ENCODE measurements around the gene MCF2L2.
"Not testable (repeated sequence)": the region's sequence is repeated elsewhere in the genome, so short reads cannot be mapped to it uniquely, and the experiment has no call there.

MCF2L2 gene, protein sequence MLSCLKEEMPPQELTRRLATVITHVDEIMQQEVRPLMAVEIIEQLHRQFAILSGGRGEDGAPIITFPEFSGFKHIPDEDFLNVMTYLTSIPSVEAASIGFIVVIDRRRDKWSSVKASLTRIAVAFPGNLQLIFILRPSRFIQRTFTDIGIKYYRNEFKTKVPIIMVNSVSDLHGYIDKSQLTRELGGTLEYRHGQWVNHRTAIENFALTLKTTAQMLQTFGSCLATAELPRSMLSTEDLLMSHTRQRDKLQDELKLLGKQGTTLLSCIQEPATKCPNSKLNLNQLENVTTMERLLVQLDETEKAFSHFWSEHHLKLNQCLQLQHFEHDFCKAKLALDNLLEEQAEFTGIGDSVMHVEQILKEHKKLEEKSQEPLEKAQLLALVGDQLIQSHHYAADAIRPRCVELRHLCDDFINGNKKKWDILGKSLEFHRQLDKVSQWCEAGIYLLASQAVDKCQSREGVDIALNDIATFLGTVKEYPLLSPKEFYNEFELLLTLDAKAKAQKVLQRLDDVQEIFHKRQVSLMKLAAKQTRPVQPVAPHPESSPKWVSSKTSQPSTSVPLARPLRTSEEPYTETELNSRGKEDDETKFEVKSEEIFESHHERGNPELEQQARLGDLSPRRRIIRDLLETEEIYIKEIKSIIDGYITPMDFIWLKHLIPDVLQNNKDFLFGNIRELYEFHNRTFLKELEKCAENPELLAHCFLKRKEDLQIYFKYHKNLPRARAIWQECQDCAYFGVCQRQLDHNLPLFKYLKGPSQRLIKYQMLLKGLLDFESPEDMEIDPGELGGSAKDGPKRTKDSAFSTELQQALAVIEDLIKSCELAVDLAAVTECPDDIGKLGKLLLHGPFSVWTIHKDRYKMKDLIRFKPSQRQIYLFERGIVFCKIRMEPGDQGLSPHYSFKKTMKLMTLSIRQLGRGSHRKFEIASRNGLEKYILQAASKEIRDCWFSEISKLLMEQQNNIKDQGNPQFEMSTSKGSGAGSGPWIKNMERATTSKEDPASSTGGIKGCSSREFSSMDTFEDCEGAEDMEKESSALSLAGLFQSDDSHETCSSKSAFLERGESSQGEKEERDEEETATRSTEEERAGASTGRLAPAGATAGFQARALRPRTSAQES

DNA sequence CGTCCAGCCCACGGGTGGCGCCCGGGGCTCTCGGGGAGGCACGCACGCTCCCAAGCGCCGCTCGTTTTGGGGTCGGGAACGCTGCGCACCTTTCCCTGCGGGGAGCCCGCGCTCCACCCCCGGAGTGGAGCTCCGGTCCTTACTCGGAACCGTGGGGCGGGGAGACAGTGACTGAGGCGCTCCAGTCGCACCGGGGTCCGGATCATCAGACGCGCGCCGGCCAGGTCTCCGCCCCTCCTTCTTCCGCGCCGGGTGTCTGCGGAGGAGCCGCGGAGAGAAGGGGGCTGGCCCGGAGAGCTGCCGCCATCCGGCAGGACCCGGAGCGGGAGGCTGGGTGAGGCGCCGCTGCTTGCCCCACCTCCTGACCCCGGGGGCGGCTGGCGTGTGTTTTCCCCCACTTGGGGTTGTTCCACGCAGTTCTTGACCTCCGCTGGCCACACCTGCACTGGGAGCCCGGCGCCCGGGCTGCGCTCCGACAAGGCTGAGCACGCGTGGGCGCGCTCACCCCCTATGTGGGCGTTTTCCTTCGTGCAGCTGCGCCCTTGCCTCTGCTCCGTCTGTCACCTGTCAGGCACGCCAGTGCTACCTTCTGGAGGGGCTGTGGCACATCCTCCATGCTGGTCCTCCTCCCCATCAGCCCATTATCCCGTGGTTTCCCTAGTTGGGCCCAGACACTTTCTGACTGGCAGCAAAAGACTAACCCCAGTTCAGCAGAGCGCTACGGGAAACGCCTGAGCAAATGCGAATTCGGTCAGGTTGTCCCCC lies at the start of gene MCF2L2:
Gene MCF2L2 (minus strand): TSS at position 173 of the 765 bp plus-strand sequence. CDS start 642 bp downstream, outside the sequence.
- DNase-seq (ENCODE audit: low read depth, low spot score) = no peak

DNA sequence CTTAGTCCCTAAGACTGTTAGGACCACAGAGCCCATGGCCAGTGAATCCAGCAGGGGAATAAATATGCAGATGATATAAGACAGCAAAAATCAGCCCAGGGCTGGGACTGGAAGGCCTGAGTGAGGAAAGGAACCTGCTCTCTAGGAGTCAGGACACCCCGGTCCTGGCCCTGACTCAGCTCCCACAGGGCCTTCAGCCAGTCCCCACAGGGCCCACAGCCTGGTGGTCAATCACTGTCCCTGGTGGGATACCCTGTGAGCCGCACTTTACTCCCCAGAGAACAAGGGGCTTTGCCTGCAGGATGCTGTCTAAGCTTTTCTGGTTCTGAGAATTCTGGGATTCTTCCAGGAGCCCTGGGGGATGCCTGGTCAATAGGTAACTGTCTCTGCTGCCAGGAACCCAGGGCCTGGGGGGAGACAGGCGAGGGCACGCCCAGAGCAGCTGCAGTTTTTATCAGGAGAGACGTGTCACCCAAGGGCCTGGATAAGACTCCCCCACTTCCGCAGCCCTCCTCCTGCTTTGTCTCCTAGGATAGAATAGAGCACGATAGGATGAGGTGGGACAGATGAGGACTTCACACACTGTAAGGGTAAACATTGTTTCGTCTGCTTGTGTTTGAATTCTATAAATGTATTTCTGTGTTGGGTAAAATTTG lies 49.5 kb upstream of the MCF2L2 start:
- DNase-seq (ENCODE audit: low read depth, low spot score) = no peak

DNA sequence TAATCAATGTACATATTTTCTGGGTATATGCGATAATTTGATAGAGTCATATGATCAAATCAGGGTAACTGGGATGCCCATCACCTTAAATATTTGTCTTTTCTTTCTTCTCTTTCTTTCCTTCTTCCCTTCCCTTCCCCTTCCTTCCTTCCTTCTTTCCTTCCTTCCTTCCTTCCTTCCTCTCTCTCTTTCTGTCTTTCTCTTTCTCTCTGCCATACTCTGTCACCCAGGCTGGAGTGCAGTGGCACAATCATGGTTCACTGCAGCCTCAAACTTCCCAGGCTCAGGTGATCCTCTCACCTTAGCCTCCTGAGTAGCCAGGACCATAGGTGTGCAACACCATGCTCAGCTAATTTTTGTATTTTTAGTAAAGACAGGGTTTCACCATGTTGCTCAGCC lies 47.3 kb upstream of the MCF2L2 start:
- DNase-seq (ENCODE audit: low read depth, low spot score) = not testable (repeated sequence)

DNA sequence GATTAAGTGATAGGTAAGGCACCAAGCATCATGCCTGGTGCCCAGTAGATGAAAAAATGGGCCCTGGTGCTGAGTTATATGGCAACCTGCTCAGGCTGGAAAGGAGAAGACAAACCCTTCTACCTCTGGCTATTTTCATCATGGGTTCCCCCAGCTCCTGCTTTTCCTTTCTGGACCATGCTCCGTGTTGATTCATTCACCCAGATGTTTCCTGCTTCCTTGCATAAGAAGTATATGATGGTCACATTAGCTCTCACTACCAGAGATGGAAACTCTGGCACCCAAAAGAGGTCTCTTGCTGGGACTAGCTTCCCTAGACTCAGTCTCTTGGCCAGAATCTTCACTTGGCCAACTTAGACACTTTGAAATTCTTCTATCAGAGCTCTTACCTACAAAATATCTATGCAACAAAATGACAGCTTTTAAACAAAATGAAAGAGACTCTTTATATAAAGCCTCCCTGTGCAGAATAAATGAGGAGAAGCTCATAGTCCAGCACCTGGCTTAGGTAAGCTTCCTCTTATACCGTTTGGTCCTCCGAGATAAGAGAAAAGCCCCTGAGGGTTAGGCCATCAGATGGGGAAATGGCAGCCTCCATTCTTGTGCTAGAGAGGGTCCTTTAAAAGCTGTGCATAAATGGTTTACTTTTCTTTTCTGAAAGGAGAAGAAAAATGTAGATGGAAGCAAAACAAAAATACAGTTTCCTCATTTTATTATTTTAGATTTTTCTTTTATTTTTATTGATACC lies 46.8 kb upstream of the MCF2L2 start:
- DNase-seq (ENCODE audit: low read depth, low spot score) = no peak

DNA sequence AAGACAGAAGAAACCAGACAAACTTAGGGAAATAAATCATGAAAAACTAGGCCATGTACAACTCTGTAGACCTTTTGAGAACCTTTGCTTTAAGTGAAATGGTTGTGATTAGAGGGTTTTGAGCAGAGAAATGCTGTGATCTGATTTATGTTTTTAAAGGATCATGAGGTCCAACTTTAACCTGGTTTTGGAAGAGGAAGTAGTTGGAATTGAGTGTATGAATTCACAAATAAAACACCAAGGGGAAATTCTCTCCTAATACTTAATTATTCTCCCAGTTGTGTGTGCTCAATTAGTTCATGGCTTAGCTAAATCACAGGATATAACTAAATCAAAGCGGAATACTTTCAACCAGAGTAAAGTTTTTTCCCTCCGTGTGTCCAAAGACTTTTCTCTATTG lies 45.5 kb upstream of the MCF2L2 start:
- DNase-seq (ENCODE audit: low read depth, low spot score) = no peak

DNA sequence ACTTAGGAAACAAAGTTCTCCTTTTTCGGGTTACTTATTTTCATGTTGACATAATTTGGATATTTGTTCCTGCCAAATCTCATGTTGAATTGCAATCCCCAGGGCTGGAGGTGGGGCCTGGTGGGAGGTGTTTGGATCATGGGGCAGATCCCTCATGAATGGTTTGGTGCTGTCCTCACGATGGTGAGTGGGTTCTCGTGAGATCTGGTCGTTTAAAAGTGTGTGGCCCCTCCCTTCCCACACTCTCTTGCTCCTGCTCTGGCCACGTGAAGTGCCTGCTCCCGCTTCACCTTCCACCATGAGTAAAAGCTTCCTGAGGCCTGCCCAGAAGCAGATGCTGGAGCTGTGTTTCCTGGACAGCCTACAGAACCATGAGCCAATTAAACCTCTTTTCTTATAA lies 43.7 kb upstream of the MCF2L2 start:
- DNase-seq (ENCODE audit: low read depth, low spot score) = no peak

DNA sequence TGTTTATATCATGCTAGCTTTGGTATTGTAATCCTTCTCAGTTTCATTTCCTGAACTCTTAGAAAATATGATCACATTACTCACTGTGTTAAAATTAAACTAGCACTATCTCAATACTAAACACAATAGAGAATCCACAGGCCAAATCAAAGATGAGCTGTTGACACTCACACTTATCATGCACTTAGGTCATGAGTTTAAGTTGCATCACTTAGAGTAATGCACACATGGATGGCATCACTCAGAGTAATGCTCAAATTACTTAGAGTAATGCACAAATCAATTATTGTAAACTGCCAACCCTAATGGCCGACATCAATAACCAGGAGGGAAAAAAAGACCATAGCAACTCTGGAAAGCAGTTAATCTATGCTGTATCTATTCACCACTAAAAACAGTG lies 40.0 kb upstream of the MCF2L2 start:
- DNase-seq (ENCODE audit: low read depth, low spot score) = no peak

DNA sequence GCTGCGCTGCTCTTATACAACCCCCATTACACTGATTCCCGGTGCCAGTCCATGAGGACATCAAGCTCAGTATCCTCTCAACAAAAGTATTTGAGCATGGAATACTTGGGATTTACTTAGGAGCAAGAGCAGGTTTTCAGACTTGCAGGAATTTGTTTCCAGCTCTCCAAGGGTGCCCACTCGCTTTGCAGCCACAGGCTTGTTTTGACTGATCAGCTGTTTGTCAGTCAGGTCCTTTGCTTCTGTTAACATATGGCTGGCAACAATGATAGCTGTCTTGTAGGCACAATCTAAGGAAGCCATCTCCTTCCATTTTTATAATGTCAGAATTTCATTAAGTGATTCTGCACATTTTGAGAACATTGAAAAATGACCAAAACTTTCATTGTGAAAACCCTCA lies 38.2 kb upstream of the MCF2L2 start:
- no peak for DNase-seq (ENCODE audit: low read depth, low spot score)

DNA sequence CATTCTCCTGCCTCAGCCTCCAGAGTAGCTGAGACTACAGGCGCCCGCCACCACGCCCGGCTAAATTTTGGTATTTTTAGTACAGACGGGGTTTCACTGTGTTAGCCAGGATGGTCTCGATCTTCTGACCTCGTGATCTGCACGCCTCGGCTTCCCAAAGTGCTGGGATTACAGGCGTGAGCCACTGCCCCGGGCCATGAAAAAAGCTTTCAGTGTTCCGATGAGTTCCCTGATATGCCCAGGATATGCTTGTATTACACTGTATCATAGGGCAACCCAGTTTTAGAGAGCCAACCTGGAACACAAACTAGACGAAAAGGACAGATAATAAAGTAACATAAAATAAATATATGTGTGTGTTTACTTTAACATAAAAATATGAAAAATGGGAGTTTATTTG lies 37.3 kb upstream of the MCF2L2 start:
- DNase-seq (ENCODE audit: low read depth, low spot score) = not testable (repeated sequence)

DNA sequence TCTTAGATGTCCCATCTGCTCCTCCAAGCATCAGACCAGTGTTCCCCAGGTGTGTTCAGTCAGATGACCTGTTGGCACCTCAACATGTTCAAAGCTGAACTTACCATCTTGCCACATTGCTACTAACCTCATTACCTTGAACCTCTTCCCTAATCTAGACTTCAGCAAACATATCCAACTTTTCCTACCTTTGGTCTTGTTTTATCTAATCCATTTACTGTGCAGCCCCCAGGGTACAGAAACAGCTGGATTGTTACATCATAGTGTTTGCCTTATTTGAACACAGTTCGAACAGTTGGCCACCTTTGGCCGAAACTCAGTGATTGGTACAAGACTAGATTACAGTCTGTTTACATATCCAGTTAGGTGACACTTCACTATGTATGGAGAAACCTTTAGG lies 36.1 kb upstream of the MCF2L2 start:
- DNase-seq (ENCODE audit: low read depth, low spot score) = no peak

DNA sequence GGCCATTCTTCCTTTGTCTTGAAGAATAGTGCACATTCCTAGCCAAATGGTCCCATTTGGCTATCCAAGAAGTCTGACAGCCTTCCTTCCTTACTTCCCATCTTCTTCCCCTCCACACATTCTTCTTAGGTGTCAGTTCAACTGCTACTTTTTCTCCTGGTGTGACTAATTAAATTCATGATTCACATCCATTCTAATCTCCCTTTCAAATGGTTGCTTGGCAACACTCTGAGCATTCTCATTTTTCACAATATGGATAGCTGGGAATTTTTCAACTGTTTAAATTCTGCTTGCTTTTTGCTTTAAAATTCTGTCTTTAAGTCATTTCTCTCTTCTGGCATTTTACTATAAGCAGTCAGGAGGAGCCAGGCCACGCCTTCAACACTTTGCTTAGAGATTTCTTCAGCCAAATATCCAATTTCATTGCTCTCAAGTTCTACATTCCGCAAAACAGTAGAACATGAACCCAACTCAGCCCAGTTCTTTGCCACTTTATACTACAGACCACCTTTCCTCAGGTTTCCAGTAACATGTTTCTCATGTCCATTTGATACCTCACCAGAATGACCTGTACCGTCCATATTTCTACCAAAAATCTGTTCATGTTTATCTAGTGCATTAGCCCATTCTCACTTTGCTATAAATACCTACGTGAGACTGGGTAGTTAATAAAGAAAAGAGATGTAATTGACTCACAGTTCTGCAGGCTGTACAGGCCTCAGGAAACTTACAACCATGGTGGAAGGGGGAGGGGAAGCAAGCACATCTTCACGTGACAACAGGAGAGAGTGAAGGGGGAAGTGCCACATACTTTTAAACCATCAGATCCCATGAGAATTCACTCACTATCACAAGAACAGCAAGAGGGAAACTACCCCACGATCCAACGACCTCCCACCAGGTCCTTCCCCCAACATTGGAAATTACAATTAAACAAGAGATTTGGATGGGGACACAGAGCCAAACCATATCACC lies 31.9 kb upstream of the MCF2L2 start:
- DNase-seq (ENCODE audit: low read depth, low spot score) = no peak

DNA sequence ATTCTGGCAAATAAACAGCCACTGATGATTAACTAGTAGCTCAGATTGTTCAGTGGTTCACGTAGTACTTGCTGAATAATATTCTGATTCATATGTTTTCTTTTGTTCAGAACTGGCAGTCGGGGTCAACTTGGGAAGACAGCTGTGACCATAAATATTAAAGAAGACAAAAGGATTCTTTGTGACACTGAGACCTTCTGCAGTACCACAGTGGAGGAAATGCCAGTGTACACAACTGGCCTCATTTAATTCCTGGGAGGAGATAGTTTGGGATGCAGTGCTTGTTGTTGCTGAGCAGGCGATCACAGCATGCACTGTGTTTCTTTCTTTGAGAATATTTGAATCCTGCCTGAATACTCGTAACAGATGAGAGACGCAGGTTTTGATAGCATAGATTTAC lies 26.7 kb upstream of the MCF2L2 start:
- DNase-seq (ENCODE audit: low read depth, low spot score) = peak; percentile 65

DNA sequence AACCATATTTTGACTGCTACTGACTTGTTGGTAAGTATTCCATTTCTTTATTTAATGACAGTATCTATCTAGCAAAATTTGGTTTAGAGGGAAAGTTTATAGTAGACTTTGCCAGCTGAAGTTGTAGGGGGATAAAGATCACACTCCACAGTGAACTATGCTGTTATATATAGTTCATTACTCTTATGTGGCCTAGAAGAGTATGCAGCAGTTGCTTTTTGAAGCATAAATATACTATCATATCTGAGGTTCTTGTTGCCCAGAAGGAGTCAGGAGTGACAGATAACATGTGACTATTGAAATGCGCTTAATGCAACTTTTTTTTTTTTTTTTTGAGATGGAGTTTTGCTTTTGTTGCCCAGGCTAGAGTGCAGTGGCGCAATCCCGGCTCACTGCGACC lies 25.6 kb upstream of the MCF2L2 start:
- no peak for DNase-seq (ENCODE audit: low read depth, low spot score)

DNA sequence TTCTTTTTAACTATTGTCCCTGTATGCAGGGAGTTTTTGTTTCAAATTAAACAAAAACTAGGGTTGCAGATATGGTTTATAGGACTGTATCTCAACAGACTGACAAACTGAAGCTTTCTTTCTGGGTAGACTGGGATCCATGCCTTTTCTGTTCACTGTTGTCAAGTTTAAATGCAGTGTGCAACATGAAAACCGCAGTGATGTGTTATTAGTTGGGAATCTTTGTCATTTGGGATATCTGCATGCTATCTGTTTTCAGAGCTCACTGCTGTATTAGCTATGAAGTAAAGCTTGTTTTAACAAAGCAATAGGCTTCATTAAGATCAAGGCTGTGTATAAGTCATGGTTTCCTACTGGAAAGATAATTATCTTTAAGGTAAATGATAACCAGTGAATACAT lies 21.4 kb upstream of the MCF2L2 start:
- no peak for DNase-seq (ENCODE audit: low read depth, low spot score)

DNA sequence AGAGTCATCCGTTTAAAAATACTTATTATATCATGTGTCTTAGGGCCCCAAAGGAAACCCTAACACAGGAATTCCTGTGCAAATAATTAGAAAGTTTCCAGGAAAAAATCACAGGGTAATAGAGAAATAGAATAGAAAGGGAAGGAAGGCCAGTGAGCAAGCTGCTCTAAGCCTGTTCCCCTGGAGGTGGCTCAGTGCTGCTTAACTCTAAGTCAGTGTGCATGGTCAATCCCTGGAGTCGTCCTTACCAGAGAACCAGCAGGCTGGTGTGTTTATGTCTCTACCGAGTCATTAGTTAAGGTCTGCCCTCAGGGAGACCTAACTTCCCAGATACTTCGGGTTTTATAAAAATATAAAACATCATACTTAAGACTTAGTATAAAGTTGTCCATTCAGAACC lies 21.0 kb upstream of the MCF2L2 start:
- DNase-seq (ENCODE audit: low read depth, low spot score) = no peak

DNA sequence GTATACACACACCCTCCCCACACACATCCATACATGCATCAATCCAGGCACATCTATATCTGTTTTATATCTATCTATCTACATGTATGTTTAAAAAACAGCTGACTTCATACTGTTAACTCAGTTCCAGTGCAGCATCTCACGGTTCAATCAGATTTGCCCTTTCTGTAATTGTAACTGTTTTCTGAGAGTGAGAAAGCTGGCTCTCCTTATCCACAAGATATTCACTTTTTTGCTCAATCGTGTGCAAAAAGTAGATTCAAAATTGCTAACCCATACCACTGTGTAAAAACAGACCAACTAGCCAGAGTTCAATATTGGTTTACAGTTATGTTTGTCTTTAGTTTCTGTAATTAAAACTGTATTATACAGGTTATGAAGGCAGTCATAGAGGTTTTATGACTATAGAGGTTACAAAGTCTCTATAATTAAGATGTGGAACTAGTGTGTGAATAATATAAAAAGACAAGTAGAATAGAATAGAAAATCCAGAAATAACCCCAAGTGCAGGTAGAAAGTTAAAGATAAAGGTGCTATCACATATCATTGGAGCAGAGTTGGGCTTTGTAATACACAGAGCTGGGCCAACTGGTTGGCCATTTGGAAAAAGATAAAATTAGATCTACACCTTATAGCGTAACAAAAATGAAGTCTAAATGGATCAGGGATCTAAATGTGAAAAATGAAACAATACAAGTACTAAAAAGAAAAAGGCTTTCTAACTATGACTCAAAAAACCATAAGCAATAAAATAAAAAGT lies 20.1 kb upstream of the MCF2L2 start:
- no peak for DNase-seq (ENCODE audit: low read depth, low spot score)

DNA sequence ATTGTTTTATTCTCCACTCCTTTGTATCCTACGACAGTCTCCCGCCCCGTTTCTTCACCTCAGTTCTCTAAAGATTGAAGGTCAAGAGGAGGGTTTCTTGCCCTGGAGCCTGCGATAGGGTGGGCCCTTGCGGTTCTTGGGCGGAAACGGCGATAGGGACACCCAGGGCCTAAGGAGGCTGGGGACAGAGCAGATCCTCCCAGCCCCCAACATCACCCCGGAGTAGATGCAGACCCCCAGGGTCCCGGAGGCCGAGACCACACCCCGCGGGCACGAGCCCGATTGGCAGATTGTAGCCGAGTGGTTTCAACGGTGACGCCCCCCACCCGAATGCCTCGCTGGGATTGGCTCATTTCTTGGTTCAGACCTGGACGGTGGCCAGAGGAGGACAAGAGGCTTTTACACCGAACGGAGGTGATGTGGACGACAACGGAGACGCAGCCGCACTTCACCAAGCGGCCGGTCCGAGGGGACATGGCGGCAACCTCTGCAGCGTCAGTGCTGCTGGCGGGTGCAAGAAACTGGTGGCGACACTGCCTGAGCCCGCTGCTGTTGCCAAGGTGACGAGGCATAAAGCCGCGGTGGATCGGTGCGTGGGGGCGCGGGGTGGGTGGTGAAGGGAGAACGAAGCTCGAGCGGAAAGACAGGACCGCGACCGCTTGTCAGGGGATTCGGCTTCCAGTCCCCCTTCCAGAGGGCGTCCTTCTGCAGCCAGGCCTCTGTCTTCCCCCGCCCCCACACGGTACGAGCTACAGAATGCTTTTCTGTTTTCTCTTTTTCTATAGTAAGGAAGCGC lies 19.0 kb upstream of the MCF2L2 start:
- DNase-seq (ENCODE audit: low read depth, low spot score) = peak; percentile 58

DNA sequence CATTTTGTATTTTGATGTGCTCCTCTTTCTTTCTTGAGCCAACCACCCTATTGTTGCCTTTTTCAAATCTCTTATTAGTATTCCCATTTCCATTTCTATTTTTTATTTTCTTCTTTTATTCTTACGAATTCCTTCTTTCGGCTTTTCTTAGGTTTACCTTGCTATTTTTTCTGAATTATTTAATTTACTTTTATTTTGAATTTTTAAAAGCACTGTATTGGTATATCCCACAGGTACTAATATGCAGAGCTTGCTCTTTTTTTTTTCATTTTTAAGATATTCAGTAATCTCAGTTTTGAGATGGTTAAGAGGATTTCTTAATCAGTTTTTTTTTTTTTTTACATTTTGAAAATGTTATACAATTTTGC lies 18.4 kb upstream of the MCF2L2 start:
- DNase-seq (ENCODE audit: low read depth, low spot score) = no peak
